ENCODE data around the gene ACAN. TPM values are rescaled to one million over a fixed set of nuclear protein-coding genes. Genes with fewer than 3 reads are reported as not detected.

The ACAN gene
- total and polyA plus RNA-seq, 2 of the 8 experiments (the other 6 are each of a cell fraction or from before 2014, with no cell fraction given): 0.71 to 0.73 TPM

- WGBS, 2 experiments (ENCODE audit: extremely low coverage in 1 of 2, insufficient coverage in 1 of 2, insufficient read length in 1 of 2, insufficient replicate concordance in 2 of 2, low coverage in 1 of 2, low lambda C conversion rate in 2 of 2, missing lambda C conversion rate in 1 of 2): 83% methylated on average over 4 of the region's 4 CpGs; no CpG with 5 or more reads in 1 of the 2 experiments
- H3K14ac ChIP-seq (ENCODE audit: insufficient read length): no peak overlapping the region
- H3K4me2 ChIP-seq (ENCODE audit: insufficient read depth in 1 of 2, low read depth in 2 of 2, low read length in 2 of 2): no peak overlapping the region
- peaks cover 0 to 2% of the 10 kb centered on the region in 2 experiments for H4K20me1 ChIP-seq (replicated peaks in 1 of 2; ENCODE audit: control insufficient read depth in 1 of 2, insufficient read depth in 2 of 2, low read length in 2 of 2)
- H4K5ac ChIP-seq (ENCODE audit: insufficient read length, low read depth, low read length): no peak overlapping the region
- H3K9ac ChIP-seq (replicated peaks in 1 of 4; ENCODE audit: extremely low read depth in 1 of 4, low read depth in 3 of 4, low read length in 3 of 4): no peak overlapping the region
- no peak overlapping the region for H4K8ac ChIP-seq (ENCODE audit: extremely low read depth, insufficient read depth, low read length)
- no peak overlapping the region for H2BK12ac ChIP-seq (ENCODE audit: low read depth, low read length)
- no peak overlapping the region for H2BK15ac ChIP-seq (ENCODE audit: low read length)
- no peak overlapping the region for H3K4me3 ChIP-seq (ENCODE audit: extremely low read depth in 1 of 4, insufficient read depth in 2 of 4, low read depth in 3 of 4, low read length in 4 of 4)
- peaks cover 9% of the 10 kb centered on the region; the same call in 1 of the 2 replicates for H3K23me2 ChIP-seq (ENCODE audit: low read depth, low read length)
- H2AFZ ChIP-seq (ENCODE audit: low read length): no peak overlapping the region
- H2BK5ac ChIP-seq (ENCODE audit: low read depth, low read length): no peak overlapping the region
- no peaks in the 10 kb centered on the region for H3K79me2 ChIP-seq (ENCODE audit: control insufficient read depth in 1 of 2, insufficient read depth in 2 of 2, low read length in 2 of 2)
- no peak overlapping the region for H3K23ac ChIP-seq (ENCODE audit: insufficient read length)
- H3K27me3 ChIP-seq (replicated peaks in 1 of 4; ENCODE audit: control insufficient read depth in 3 of 4, extremely low read depth in 1 of 4, insufficient read depth in 3 of 4, low read length in 3 of 4): peaks cover 20 to 54% (median 42%) of the 10 kb centered on the region in 4 experiments
- no peak for DNase-seq (ENCODE audit: low read depth in 1 of 2, low spot score in 2 of 2)
- no peak overlapping the region for H2AK5ac ChIP-seq (ENCODE audit: low read depth, low read length)
- no peak overlapping the region for H4K91ac ChIP-seq (replicated peaks; ENCODE audit: insufficient read length, low read length)
- H3K9me3 ChIP-seq (ENCODE audit: insufficient read depth in 2 of 2, low read depth in 1 of 2, low read length in 1 of 2): no peaks in the 10 kb centered on the region
- no peak overlapping the region for H2BK120ac ChIP-seq (replicated peaks; ENCODE audit: low read depth, low read length)
- ChIA-PET CTCF (ENCODE audit: partially characterized antibody) (interaction anchor here (0.7 to 1.5 kb wide), 7 partner anchors 14 to 144 kb away, joined by 3 to 5 read pairs (median 3); no protein-coding TSS in a partner anchor), POLR2A (ENCODE audit: partially characterized antibody) (no interaction called here)
- no peak overlapping the region for H3K4ac ChIP-seq (replicated peaks; ENCODE audit: insufficient read length, low read depth, low read length)
- no peaks in the 10 kb centered on the region; a peak in 4 of 7 replicates for H3K4me1 ChIP-seq (replicated peaks in 1 of 4; ENCODE audit: control insufficient read depth in 3 of 4, insufficient read depth in 4 of 4, low read length in 3 of 4)
- no peak overlapping the region for H3K56ac ChIP-seq (replicated peaks; ENCODE audit: insufficient read length, low read depth, low read length)
- H3K36me3 ChIP-seq (ENCODE audit: control insufficient read depth in 2 of 4, insufficient read depth in 4 of 4, low read length in 3 of 4): no peaks in the 10 kb centered on the region
- H3K27ac ChIP-seq (ENCODE audit: low read depth, low read length): no peak overlapping the region
- FAIRE-seq: no peak
- no peaks in the 10 kb centered on the region for H3K79me1 ChIP-seq (ENCODE audit: low read depth, low read length)
- H2BK20ac ChIP-seq (ENCODE audit: low read length): no peak overlapping the region
- no peak overlapping the region for H3K18ac ChIP-seq (ENCODE audit: extremely low read depth, low read length)
- TF ChIP-seq BCL11A (IDR thresholded peaks at IDR 0.05; ENCODE audit: low read depth in 2 of 2, low read length in 2 of 2) (no peak), CTBP2 (IDR thresholded peaks at IDR 0.05; ENCODE audit: borderline replicate concordance, insufficient read depth, insufficient read length, low read length) (no peak), TAF1 (IDR thresholded peaks at IDR 0.05; ENCODE audit: low read depth, low read length) (no peak), TEAD4 (IDR thresholded peaks at IDR 0.05; ENCODE audit: low read depth, low read length) (no peak), ATF3 (IDR thresholded peaks at IDR 0.05; ENCODE audit: insufficient read depth, low read depth, low read length) (no peak), GABPA (IDR thresholded peaks at IDR 0.05; ENCODE audit: borderline replicate concordance, insufficient read depth, low read length) (no peak), SP4 (IDR thresholded peaks at IDR 0.05; ENCODE audit: low read length) (no peak), TCF12 (IDR thresholded peaks at IDR 0.05; ENCODE audit: low read depth, low read length) (no peak), BRCA1 (IDR thresholded peaks at IDR 0.05; ENCODE audit: low read depth, low read length) (no peak), MAX (IDR thresholded peaks at IDR 0.05) (no peak), MAFK (IDR thresholded peaks at IDR 0.05; ENCODE audit: low read depth, low read length) (no peak), CEBPB (IDR thresholded peaks at IDR 0.05; ENCODE audit: low read depth, low read length) (no peak), TBP (IDR thresholded peaks at IDR 0.05; ENCODE audit: low read depth, low read length) (no peak), POLR2A (IDR thresholded peaks at IDR 0.05; ENCODE audit: control extremely low read depth in 1 of 2, low read depth in 2 of 2, low read length in 2 of 2) (no peak), RFX5 (IDR thresholded peaks at IDR 0.05; ENCODE audit: borderline replicate concordance, low read depth, low read length) (no peak), SIRT6 (IDR thresholded peaks at IDR 0.05; ENCODE audit: low read length) (no peak)
Observed at GRCh38 chr15:88800738-88801137, 2.5 kb upstream of the ACAN start.
